SKM-1 treated with dmso at 0.1 percent for 144 hours (cell line): ENCODE results near the gene LCNL1.
A peak's percentile ranks its signal among the peaks of the same experiment; 100 is the strongest.

Experiments used
- DNase-seq: peaks from one replicate; lab custom pipeline; 2025; ENCODE audit not compliant: unreplicated experiment; lab: John Stamatoyannopoulos, UW

The LCNL1 gene

GRCh38 chr9:136982232-136983051 lies at the start of gene LCNL1:
Gene LCNL1 (plus strand): TSS chr9:136982993. CDS start chr9:136983587, 594 bp downstream.
- no peak for DNase-seq

GRCh38 chr9:136934277-136934676 lies 48.5 kb upstream of the LCNL1 start:
- no peak for DNase-seq

DNA sequence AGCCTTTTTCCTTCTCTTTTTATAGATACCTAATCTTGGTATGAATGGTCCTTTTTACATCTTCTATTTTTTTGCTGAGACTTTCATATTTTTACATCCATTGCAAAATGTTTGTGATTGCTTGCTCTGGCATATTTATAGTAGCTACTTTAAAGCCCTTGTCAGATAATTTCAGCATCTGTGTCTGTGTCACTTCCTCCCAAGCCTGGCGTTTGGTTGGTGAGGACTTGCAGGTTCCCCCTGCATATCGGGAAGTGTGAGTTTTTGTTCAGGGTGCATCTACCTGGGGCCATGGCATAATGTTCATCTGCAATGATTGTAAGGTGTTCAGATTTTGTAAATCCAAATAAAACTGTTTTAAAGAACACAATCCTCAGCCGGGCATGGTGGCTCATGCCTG lies 47.1 kb upstream of the LCNL1 start:
- DNase-seq = peak; percentile 8

DNA sequence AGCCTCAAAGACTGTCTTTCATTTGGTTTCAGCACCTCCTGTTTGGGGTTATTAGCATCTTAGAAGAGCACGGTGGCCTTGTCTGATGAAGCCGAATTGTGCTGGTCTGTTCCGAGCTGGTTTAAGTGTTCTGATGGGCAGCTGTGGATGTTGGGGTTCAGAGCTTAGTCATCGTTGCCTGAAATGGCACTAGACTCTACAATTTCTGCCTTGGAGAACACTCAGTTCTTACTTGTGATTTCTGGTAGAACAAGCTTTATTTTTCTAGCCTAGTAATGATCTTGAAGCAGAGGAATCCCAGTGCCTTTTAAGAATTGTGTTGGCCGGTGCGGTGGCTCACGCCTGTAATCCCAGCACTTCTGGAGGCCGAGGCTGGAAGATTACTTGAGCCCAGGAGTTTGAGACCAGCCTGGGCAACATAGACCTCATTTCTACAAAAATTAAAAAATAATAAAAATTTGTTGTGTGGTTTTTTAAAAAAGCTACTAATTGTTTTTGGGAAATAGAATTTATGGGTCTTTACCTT lies 46.1 kb upstream of the LCNL1 start:
- DNase-seq = no peak

DNA sequence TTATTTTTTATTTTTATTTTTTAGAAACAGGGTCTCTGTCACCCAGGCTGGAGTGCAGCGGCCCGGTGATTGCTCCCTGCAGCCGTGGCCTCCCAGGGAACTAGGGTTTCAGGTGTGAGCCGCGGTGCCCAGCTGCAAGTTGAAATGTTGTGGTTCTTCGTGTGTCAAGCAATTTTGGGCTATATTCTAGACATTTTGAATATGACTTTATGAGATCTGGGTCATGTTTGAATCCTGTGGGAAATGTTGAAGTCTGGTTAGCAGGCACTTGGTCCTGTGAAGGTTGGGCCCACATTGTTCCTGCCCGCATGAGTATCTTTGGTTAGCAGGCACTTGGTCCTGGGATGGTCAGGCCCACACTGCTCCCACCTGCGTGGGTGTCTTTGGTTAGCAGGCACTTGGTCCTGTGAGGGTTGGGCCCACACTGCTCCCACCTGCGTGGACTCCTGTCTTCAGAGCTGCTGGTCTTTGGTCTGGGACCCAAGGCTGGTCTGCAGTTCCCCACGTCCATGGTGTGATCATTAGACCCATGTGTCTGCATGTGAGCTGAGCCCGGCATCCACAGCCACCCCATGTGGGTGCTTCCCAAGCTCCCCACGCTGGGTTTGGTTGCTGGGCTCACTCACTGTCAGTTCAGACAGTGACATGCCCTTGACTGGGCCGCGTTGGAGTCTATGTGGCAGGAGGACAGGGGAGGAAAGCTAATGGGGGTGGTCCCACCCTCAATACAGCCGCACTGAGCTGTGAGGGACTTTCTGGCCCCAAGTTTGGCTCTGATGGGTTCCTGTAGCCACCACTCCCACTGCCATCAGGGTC lies 45.4 kb upstream of the LCNL1 start:
- DNase-seq = no peak

- DNase-seq = no peak
These were observed 43.3 kb upstream of the LCNL1 start for GRCh38 chr9:136939431-136939995.

- DNase-seq = no peak
These were observed 42.7 kb upstream of the LCNL1 start for GRCh38 chr9:136939996-136940525.

GRCh38 chr9:136940526-136941230 lies 42.1 kb upstream of the LCNL1 start:
- no peak for DNase-seq

- no peak for DNase-seq
These were observed 41.3 kb upstream of the LCNL1 start for GRCh38 chr9:136941231-136942111.

- DNase-seq = no peak
These were observed 40.5 kb upstream of the LCNL1 start for GRCh38 chr9:136942112-136942880.

DNA sequence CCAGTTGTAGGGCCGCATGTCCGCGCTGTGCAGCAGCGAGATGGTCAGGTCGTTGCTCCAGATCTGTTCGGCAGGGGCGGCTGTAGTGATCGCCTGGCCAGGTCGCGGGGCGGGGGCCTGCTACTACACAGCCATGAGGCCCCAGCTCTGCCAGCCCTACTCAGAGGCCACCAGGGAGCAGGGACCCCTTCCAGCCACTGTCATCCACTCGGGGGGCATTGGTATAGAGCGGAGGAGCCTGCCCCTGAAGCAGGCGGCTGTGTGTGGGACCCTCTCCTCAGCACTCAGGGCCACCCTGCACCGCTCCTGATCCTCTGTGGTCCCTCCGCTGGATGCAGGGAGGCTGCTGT lies 39.9 kb upstream of the LCNL1 start:
- DNase-seq = no peak

GRCh38 chr9:136943291-136944211 lies 39.2 kb upstream of the LCNL1 start:
- no peak for DNase-seq

- peak; percentile 53 for DNase-seq
These were observed 38.6 kb upstream of the LCNL1 start for GRCh38 chr9:136944212-136944518.

DNA sequence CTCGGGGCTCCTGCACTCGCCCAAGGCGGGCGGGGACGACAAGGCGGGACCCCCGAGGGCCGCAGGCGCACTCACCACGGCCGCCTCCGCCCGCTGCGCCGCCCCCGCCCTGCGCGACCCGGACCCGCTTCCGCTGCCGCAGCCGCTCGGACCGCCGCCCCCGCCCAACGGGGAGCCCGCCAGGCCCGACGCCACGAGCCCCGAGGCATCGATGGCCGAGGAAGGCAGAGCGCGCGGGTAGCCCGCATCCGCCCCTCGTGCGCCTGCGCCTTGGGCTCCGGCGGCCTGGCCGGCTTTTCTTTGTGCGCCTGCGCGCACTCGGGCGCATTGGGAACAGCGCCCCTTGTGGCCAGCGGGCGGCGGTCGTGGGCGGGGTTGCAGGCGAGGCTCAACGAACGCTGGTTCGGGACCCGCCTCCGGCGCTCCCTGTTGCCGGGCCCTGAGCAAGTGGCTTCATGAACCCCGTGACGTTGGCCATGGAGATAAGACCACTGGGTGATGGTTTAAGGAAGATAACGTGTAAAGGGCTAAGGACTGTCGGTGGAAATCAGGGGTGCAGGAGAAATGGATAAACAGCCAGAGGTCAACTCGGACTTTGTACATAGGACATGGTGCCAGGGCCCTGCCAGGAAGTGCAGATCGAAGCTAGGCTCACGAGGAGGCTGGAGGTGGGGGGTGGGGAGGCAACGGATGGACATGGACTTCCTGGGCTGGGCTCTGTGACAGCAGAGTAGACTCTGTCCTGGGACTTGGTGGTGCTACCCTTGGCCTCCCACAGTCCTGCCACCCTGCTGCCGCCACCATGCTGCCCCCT lies 38.1 kb upstream of the LCNL1 start, which contains the start of the genes C8G and FBXW5:
TSS of gene C8G (plus strand) at position 725 of the 814 bp plus-strand sequence. CDS start at position 803, 78 bp downstream.
TSS of gene FBXW5 (minus strand) at position 220 of the 814 bp plus-strand sequence. CDS start 655 bp downstream, outside the sequence.
- DNase-seq = peak; percentile 91

- no peak for DNase-seq
These were observed 37.2 kb upstream of the LCNL1 start for GRCh38 chr9:136945333-136946227.
